ENCODE data around the gene METTL1. TPM values are rescaled to one million over a fixed set of nuclear protein-coding genes. Genes with fewer than 3 reads are reported as not detected.
A peak's percentile ranks its signal among the peaks of the same experiment; 100 is the strongest.

METTL1 gene
- total and polyA plus RNA-seq, 5 donors: 5.7 to 15.8 (median 7.5) TPM

- Histone ChIP-seq H3K9me3 (ENCODE audit: control insufficient read depth, low read length) (no peaks in the 10 kb centered on the region), H3K27ac (ENCODE audit: low read length) (peak within 1 kb of the TSS; percentile 65), H3K4me3 (ENCODE audit: low read length) (peak within 1 kb of the TSS; percentile 58), H3K27me3 (ENCODE audit: control insufficient read depth, insufficient read depth) (no peaks in the 10 kb centered on the region), H3K4me1 (ENCODE audit: control insufficient read depth, insufficient read depth, low read length) (peaks cover 2% of the 10 kb centered on the region)
- ATAC-seq (peak; percentile 92 to 94), DNase-seq (peak; percentile 100)
- intact Hi-C loops (cut with DNase I): no loop called here
- under 1% methylated on average over 58 of the region's 58 CpGs for WGBS
These were observed 19.9 kb downstream of the METTL1 start, which contains the start of gene CDK4 for GRCh38 chr12:57751788-57752667. CDK4 (minus strand) TSS chr12:57752310; CDS start chr12:57751717, 593 bp downstream.

GRCh38 chr12:57751432-57751787 lies 20.5 kb downstream of the METTL1 start:
- WGBS: 12% methylated on average over 8 of the region's 8 CpGs
- peak overlapping the region; percentile 58 for H3K4me3 ChIP-seq (ENCODE audit: low read length)
- no peaks in the 10 kb centered on the region for H3K27me3 ChIP-seq (ENCODE audit: control insufficient read depth, insufficient read depth)
- peak in 1 of 2 donors; percentile 0 for ATAC-seq
- intact Hi-C loops (cut with DNase I): no loop called here
- H3K27ac ChIP-seq (ENCODE audit: low read length): peak overlapping the region; percentile 65
- H3K4me1 ChIP-seq (ENCODE audit: control insufficient read depth, insufficient read depth, low read length): peaks cover 2% of the 10 kb centered on the region
- H3K9me3 ChIP-seq (ENCODE audit: control insufficient read depth, low read length): no peaks in the 10 kb centered on the region
- DNase-seq: peak in 2 of 3 donors; percentile 40 to 44

GRCh38 chr12:57750561-57751431 lies 21.1 kb downstream of the METTL1 start:
- DNase-seq: peak in 2 of 3 donors; percentile 36 to 52
- intact Hi-C loops (cut with DNase I): no loop called here
- no peak for ATAC-seq
- 89% methylated on average over 15 of the region's 15 CpGs for WGBS
- peaks cover 2% of the 10 kb centered on the region for H3K4me1 ChIP-seq (ENCODE audit: control insufficient read depth, insufficient read depth, low read length)
- no peaks in the 10 kb centered on the region for H3K9me3 ChIP-seq (ENCODE audit: control insufficient read depth, low read length)
- H3K27ac ChIP-seq (ENCODE audit: low read length): peak overlapping the region; percentile 65
- peak overlapping the region; percentile 58 for H3K4me3 ChIP-seq (ENCODE audit: low read length)
- H3K27me3 ChIP-seq (ENCODE audit: control insufficient read depth, insufficient read depth): no peaks in the 10 kb centered on the region

GRCh38 chr12:57749061-57749460 lies 22.8 kb downstream of the METTL1 start:
- intact Hi-C loops (cut with DNase I): no loop called here
- Histone ChIP-seq H3K9me3 (ENCODE audit: control insufficient read depth, low read length) (no peaks in the 10 kb centered on the region), H3K4me1 (ENCODE audit: control insufficient read depth, insufficient read depth, low read length) (peaks cover 4% of the 10 kb centered on the region), H3K4me3 (ENCODE audit: low read length) (no peak overlapping the region), H3K27me3 (ENCODE audit: control insufficient read depth, insufficient read depth) (no peaks in the 10 kb centered on the region), H3K27ac (ENCODE audit: low read length) (no peak overlapping the region)
- whole genome bisulfite sequencing: 90% methylated on average over 5 of the region's 5 CpGs
- peak in 2 of 3 donors; percentile 35 to 53 for DNase-seq
- no peak for ATAC-seq

GRCh38 chr12:57746025-57746424 lies 25.9 kb downstream of the METTL1 start:
- intact Hi-C loops (cut with DNase I): no loop called here
- ATAC-seq: no peak
- Histone ChIP-seq H3K4me1 (ENCODE audit: control insufficient read depth, insufficient read depth, low read length) (peaks cover 2% of the 10 kb centered on the region), H3K4me3 (ENCODE audit: low read length) (no peak overlapping the region), H3K27ac (ENCODE audit: low read length) (no peak overlapping the region), H3K9me3 (ENCODE audit: control insufficient read depth, low read length) (no peaks in the 10 kb centered on the region), H3K27me3 (ENCODE audit: control insufficient read depth, insufficient read depth) (no peaks in the 10 kb centered on the region)
- WGBS: 90% methylated on average over 3 of the region's 3 CpGs
- DNase-seq: no peak

DNA sequence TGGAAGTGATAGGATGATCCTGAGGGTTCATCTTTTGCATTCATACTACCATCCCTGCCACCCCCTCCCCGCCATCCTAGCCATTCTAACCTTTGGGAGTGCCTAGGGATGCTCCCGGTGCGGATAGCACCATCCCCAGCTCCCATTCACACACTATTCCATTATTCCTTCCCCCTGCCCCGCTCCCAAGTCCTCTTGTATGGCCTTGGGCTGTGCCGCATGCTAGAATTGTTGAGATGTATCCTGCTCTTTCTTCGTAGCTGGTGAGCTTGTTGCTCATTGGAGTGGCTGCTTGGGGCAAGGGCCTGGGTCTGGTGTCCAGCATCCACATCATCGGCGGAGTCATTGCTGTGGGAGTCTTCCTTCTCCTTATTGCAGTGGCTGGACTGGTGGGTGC lies 26.4 kb downstream of the METTL1 start:
- Histone ChIP-seq H3K4me1 (ENCODE audit: control insufficient read depth, insufficient read depth, low read length) (peaks cover 2% of the 10 kb centered on the region), H3K27me3 (ENCODE audit: control insufficient read depth, insufficient read depth) (no peaks in the 10 kb centered on the region), H3K4me3 (ENCODE audit: low read length) (peak overlapping the region; percentile 89), H3K27ac (ENCODE audit: low read length) (peak overlapping the region; percentile 97), H3K9me3 (ENCODE audit: control insufficient read depth, low read length) (no peaks in the 10 kb centered on the region)
- DNase-seq (peak in 1 of 3 donors; percentile 34), ATAC-seq (peak; percentile 3 to 18)
- intact Hi-C loops (cut with DNase I): no loop called here
- WGBS: 38% methylated on average over 8 of the region's 8 CpGs

DNA sequence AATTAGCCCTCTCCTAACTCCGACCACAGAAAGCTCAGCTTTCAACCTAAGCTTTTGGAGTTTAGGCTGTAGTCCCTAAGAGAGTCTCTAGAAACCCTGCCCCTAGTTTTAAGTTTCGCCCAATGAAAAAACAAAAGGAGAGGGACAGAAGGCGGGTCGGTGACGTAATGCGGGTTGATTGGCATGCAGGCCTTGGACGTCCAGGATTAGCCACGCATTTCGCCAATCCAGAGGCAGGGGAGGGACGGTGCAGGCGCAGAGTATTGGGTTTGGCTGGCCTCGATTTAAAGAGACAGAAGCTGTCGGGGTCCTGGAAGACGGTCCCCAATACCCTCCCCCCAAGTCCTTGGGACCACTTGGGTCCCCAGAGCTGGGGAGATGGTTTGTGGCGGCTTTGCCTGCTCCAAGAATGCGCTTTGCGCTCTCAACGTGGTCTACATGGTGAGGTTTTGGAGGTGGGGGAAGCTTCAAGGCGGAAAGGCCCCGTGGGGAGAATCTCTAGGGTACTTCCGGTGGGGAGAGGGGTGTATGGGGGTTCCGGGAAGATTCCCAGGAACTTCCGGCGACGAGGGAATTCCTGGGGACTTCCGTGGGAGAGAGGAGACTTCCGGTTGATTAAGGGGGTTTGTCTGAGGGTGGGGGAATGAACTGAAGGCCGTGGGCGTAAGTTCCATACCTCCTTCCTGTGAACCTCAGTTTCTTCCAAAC lies 27.0 kb downstream of the METTL1 start, which contains the start of gene TSPAN31:
TSPAN31 (plus strand) TSS at position 263 of the 708 bp plus-strand sequence; CDS start at position 379, 116 bp downstream.
- ATAC-seq (peak; percentile 95 to 96), DNase-seq (peak; percentile 98 to 99 (median 99))
- 1% methylated on average over 29 of the region's 29 CpGs for WGBS
- H3K4me3 ChIP-seq (ENCODE audit: low read length): peak within 1 kb of the TSS; percentile 89
- intact Hi-C loops (cut with DNase I): no loop called here
- no peaks in the 10 kb centered on the region for H3K27me3 ChIP-seq (ENCODE audit: control insufficient read depth, insufficient read depth)
- H3K4me1 ChIP-seq (ENCODE audit: control insufficient read depth, insufficient read depth, low read length): peaks cover 2% of the 10 kb centered on the region
- H3K27ac ChIP-seq (ENCODE audit: low read length): peak within 1 kb of the TSS; percentile 97
- no peaks in the 10 kb centered on the region for H3K9me3 ChIP-seq (ENCODE audit: control insufficient read depth, low read length)

GRCh38 chr12:57744194-57744776 lies 27.6 kb downstream of the METTL1 start:
- DNase-seq (peak; percentile 82 to 87 (median 86)), ATAC-seq (peak; percentile 61 to 71)
- Histone ChIP-seq H3K4me3 (ENCODE audit: low read length) (peak overlapping the region; percentile 89), H3K27ac (ENCODE audit: low read length) (peak overlapping the region; percentile 93), H3K9me3 (ENCODE audit: control insufficient read depth, low read length) (no peaks in the 10 kb centered on the region), H3K4me1 (ENCODE audit: control insufficient read depth, insufficient read depth, low read length) (peaks cover 2% of the 10 kb centered on the region), H3K27me3 (ENCODE audit: control insufficient read depth, insufficient read depth) (no peaks in the 10 kb centered on the region)
- WGBS: 13% methylated on average over 21 of the region's 21 CpGs
- intact Hi-C loops (cut with DNase I): no loop called here

DNA sequence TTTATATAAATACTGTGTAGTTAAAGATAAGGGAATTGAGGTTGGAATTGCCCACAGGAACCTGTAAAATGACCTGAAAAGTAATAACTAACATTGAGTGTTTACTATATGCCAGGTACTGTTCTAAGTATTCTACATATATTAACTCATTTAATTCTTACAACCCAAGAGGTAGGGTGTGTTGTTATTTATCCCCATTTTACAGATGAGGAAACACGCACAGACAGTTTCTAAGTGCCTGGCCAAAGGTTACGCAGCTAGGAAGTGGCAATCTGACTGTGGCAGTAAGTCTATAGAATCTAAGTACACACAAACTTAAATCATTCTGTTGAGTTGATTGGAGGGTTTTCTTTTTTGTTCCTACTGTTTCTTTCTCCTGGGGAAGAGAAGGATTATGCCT lies 28.1 kb downstream of the METTL1 start:
- peaks cover 2% of the 10 kb centered on the region for H3K4me1 ChIP-seq (ENCODE audit: control insufficient read depth, insufficient read depth, low read length)
- no peak overlapping the region for H3K27ac ChIP-seq (ENCODE audit: low read length)
- no peak overlapping the region for H3K4me3 ChIP-seq (ENCODE audit: low read length)
- no peaks in the 10 kb centered on the region for H3K27me3 ChIP-seq (ENCODE audit: control insufficient read depth, insufficient read depth)
- DNase-seq (no peak), ATAC-seq (no peak)
- intact Hi-C loops (cut with DNase I): no loop called here
- H3K9me3 ChIP-seq (ENCODE audit: control insufficient read depth, low read length): no peaks in the 10 kb centered on the region
- 93% methylated on average over 2 of the region's 2 CpGs for WGBS
